Measurements from ENCODE around the gene AACS. TPM values are rescaled to one million over a fixed set of nuclear protein-coding genes. Genes with fewer than 3 reads are reported as not detected.

Gene AACS
- total and polyA plus RNA-seq, 2 of the 13 experiments (the other 11 are each of a cell fraction or from before 2014, with no cell fraction given), result 23.3 to 28.8 TPM

GRCh38 chr12:125072496-125072895 lies 7.3 kb downstream of the AACS start (continued):
- TF ChIP-seq AKAP8 (CRISPR knock-in tag; IDR thresholded peaks at IDR 0.05), result no peak
- TF ChIP-seq MNT (IDR thresholded peaks at IDR 0.05), result no peak
- TF ChIP-seq TEAD2 (CRISPR knock-in tag; IDR thresholded peaks at IDR 0.05), result no peak
- no peak for TF ChIP-seq GABPB1 (CRISPR knock-in tag; IDR thresholded peaks at IDR 0.05)
- TF ChIP-seq ZNF557 (CRISPR knock-in tag; IDR thresholded peaks at IDR 0.05), result no peak
- TF ChIP-seq KIAA2018 (CRISPR knock-in tag; IDR thresholded peaks at IDR 0.05; ENCODE audit: borderline replicate concordance), result no peak
- TF ChIP-seq ZNF207 (IDR thresholded peaks at IDR 0.05; ENCODE audit: borderline replicate concordance), result no peak
- no peak for TF ChIP-seq ZFP62 (CRISPR knock-in tag; IDR thresholded peaks at IDR 0.05)
